Spleen (tissue), 11 donors: ENCODE results near the gene PPP4C. TPM values are rescaled to one million over a fixed set of nuclear protein-coding genes. Genes with fewer than 3 reads are reported as not detected.

ENCODE experiments used
- DNase-seq: peaks from one replicate; pipeline ENCODE4 v3.0.0-alpha.2; 2020
- H3K27ac ChIP-seq, 8 donors: fragments of 200-600 bp; sonication (generic) in 7 of 8; 1 replicate in 4 of 8; 2 replicates in 4 of 8; pipeline versions ENCODE4 v1.5.0 to v1.8.0; 2016 to 2021; ENCODE audit warnings: inconsistent platforms in 4 of 8, mild to moderate bottlenecking in 4 of 8, moderate library complexity in 1 of 8
- H3K27me3 ChIP-seq, 7 donors: fragments of 200-600 bp; sonication (generic) in 6 of 7; replicated peaks in 1 of 7; 1 replicate in 4 of 7; 2 replicates in 3 of 7; pipeline versions ENCODE4 v1.5.0 to v1.8.0; 2016 to 2021; ENCODE audit warnings: inconsistent platforms in 3 of 7, mild to moderate bottlenecking in 1 of 7
- H3K36me3 ChIP-seq, 6 donors: fragments of 200-600 bp; sonication (generic) in 5 of 6; 1 replicate in 4 of 6; 2 replicates in 2 of 6; pipeline versions ENCODE4 v1.5.0 to v1.8.0; 2016 to 2021; ENCODE audit warnings: inconsistent platforms in 2 of 6
- H3K4me1 ChIP-seq, 6 donors: fragments of 200-600 bp; sonication (generic) in 5 of 6; 1 replicate in 3 of 6; 2 replicates in 3 of 6; pipeline versions ENCODE4 v1.5.0 to v1.8.0; 2016 to 2021; ENCODE audit warnings: inconsistent platforms in 3 of 6
- H3K4me3 ChIP-seq, 8 donors: fragments of 200-600 bp; sonication (generic) in 7 of 8; 1 replicate in 4 of 8; 2 replicates in 4 of 8; pipeline versions ENCODE4 v1.5.0 to v1.8.0; 2016 to 2021; ENCODE audit warnings: inconsistent platforms in 4 of 8, mild to moderate bottlenecking in 4 of 8, moderate library complexity in 2 of 8
- H3K9me3 ChIP-seq, 8 donors: fragments of 200-600 bp; sonication (generic) in 7 of 8; 1 replicate in 4 of 8; 2 replicates in 4 of 8; pipeline versions ENCODE4 v1.5.0 to v1.8.0; 2016 to 2021; ENCODE audit warnings: inconsistent platforms in 4 of 8
- CTCF ChIP-seq, 11 experiments: fragments of 200-600 bp in 7 of 11; fragments of 450-650 bp in 4 of 11; sonication (generic) in 4 of 11; IDR thresholded peaks in 8 of 11; conservative IDR thresholded peaks in 3 of 11; 1 replicate in 7 of 11; 2 replicates in 4 of 11; pipeline versions ENCODE4 v1.4.0 to v1.8.0; 2016 to 2021; ENCODE audit warnings: antibody characterized with exemption in 11 of 11, inconsistent platforms in 4 of 11, mild to moderate bottlenecking in 1 of 11
- POLR2A ChIP-seq, 3 donors: fragments of 450-650 bp; IDR thresholded peaks; one replicate each; pipeline ENCODE4 v1.5.1; 2017; ENCODE audit warnings: antibody characterized with exemption in 3 of 3, mild to moderate bottlenecking in 1 of 3
- POLR2AphosphoS5 ChIP-seq, 3 donors: sonication (generic); formaldehyde crosslinking; IDR thresholded peaks; one replicate each; pipeline ENCODE4 v1.5.1; 2017; ENCODE audit warnings: antibody characterized with exemption in 3 of 3
- WGBS, 5 donors: extraction: QIAGEN DNeasy Blood & Tissue Kit in 3 of 5; methylation state at CpG; one replicate each; pipeline versions ENCODE4 v1.1.5 to v1.1.7; 2013 to 2018; 5-methylcytosine and 5-hydroxymethylcytosine counted together
- intact Hi-C: fragments of 100-400 bp; cut with DNase I; formaldehyde crosslinking; loops from one replicate; pipeline ENCODE4 v1.15.0; 2023; ENCODE audit warnings: low total_unique reads
- polyA plus RNA-seq, 3 donors: library from polyadenylated mRNA; stranded (reverse); fragments of 200-250 nt; gene quantifications; one replicate each; pipeline ENCODE4 v1.2.1, GENCODE V29; 2013
- total RNA-seq, 7 donors: library from RNA; depleted of rRNA in 3 of 7; stranded (reverse); fragments of >200 nt in 3 of 7; fragmentation: NEBNext Ultra II Directional in 4 of 7; extraction: Animal tissue kit (Norgen Biotek cat#: 25700) in 4 of 7; gene quantifications; one replicate each; pipeline versions ENCODE4 v1.1.0 to v1.2.1, GENCODE V29; 2016 to 2021
- donor health status: healthy with polysubstance abuse.
- donor health status: DM: no; HTN: no; CAD: no; lungs with moderate emphysema.
- donor health status: DM: no; HTN: no; CAD: no.
- donor health status: Bipolar disorder and iron deficiency.
- donor health status: healthy.
- donor health status: DM: no; HTN: no; CAD: no.
- donor health status: DM: yes; HTN: yes; CAD: no.

Gene PPP4C
- total and polyA plus RNA-seq, 10 donors: 43.9 to 128 (median 76.1) TPM

- Histone ChIP-seq H3K36me3 (no peaks in the 10 kb centered on the region), H3K27me3 (no peaks in the 10 kb centered on the region), H3K27ac (no peak overlapping the region), H3K4me1 (peaks cover 0 to 15% (median 5%) of the 10 kb centered on the region in 6 donors), H3K4me3 (no peak overlapping the region), H3K9me3 (no peaks in the 10 kb centered on the region)
- TF ChIP-seq POLR2A (IDR thresholded peaks at IDR 0.05): no peak
- no peak for TF ChIP-seq CTCF (IDR thresholded peaks at IDR 0.05 in 8 of 11, conservative IDR thresholded peaks at IDR 0.05 in 3 of 11)
- WGBS, 5 donors: 59 to 90% (median 84%) methylated on average over 4 of the region's 4 CpGs
- DNase-seq: no peak
- intact Hi-C loops: no loop called here
Observed at GRCh38 chr16:30131869-30132475, 56.2 kb downstream of the PPP4C start.

GRCh38 chr16:30132591-30132990, 56.8 kb downstream of the PPP4C start:
- WGBS, 5 donors: 55 to 79% (median 60%) methylated on average over 3 of the region's 3 CpGs
- no peaks in the 10 kb centered on the region for H3K27me3 ChIP-seq
- TF ChIP-seq POLR2A (IDR thresholded peaks at IDR 0.05): no peak
- TF ChIP-seq POLR2AphosphoS5 (IDR thresholded peaks at IDR 0.05): no peak
- TF ChIP-seq CTCF (IDR thresholded peaks at IDR 0.05 in 8 of 11, conservative IDR thresholded peaks at IDR 0.05 in 3 of 11): no peak
- H3K27ac ChIP-seq: no peak overlapping the region
- intact Hi-C loops: no loop called here
- peaks cover 0 to 21% (median 7%) of the 10 kb centered on the region in 6 donors for H3K4me1 ChIP-seq
- DNase-seq: no peak
- no peaks in the 10 kb centered on the region for H3K9me3 ChIP-seq
- H3K36me3 ChIP-seq: no peaks in the 10 kb centered on the region
- H3K4me3 ChIP-seq: no peak overlapping the region

Other genes starting within 250 kb of the PPP4C start
- 10 to 100 TPM; 50.2 to 81.2 (median 68.9) TPM for gene CDIPT, start 212.8 kb upstream of the PPP4C start, total RNA-seq
- gene CDIPT, start 212.8 kb upstream of the PPP4C start, polyA plus RNA-seq: 10 to 100 TPM; 43.7 to 67.1 (median 53.1) TPM
- 1 to 10 TPM; 1.9 to 4.1 (median 2.7) TPM for gene SEZ6L2, start 176.4 kb upstream of the PPP4C start, total RNA-seq
- gene SEZ6L2, start 176.4 kb upstream of the PPP4C start, polyA plus RNA-seq: 1 to 10 TPM in 1 of 3 donors, under 1 TPM in 2; 0.35 to 1.4 (median 0.54) TPM
- gene ASPHD1, start 175.5 kb upstream of the PPP4C start, total RNA-seq: under 1 TPM in 3 of 7 donors, not detected in 4; 0.51 to 0.87 (median 0.66) TPM
- gene ASPHD1, start 175.5 kb upstream of the PPP4C start, polyA plus RNA-seq: 1 to 10 TPM in 1 of 3 donors, under 1 TPM in 2; 0.28 to 1.6 (median 0.99) TPM
- 10 to 100 TPM; 20.7 to 59.3 (median 34.7) TPM for gene KCTD13, start 149.8 kb upstream of the PPP4C start, total RNA-seq
- gene KCTD13, start 149.8 kb upstream of the PPP4C start, polyA plus RNA-seq: 10 to 100 TPM; 11.2 to 18.9 (median 15.3) TPM
- gene TMEM219, start 113.9 kb upstream of the PPP4C start, total RNA-seq: 100 to 1,000 TPM in 5 of 7 donors, 10 to 100 TPM in 2; 89.3 to 135 (median 107) TPM
- gene TMEM219, start 113.9 kb upstream of the PPP4C start, polyA plus RNA-seq: 100 to 1,000 TPM; 144 to 191 (median 155) TPM
- gene TAOK2, start 102.1 kb upstream of the PPP4C start, total RNA-seq: 10 to 100 TPM; 60.0 to 96.5 (median 78.6) TPM
- 10 to 100 TPM; 13.2 to 52.0 (median 18.5) TPM for gene TAOK2, start 102.1 kb upstream of the PPP4C start, polyA plus RNA-seq
- 10 to 100 TPM in 6 of 7 donors, 1 to 10 TPM in 1; 10.0 to 17.7 (median 13.4) TPM for gene HIRIP3, start 80.4 kb upstream of the PPP4C start, total RNA-seq
- 10 to 100 TPM; 12.5 to 16.1 (median 15.5) TPM for gene HIRIP3, start 80.4 kb upstream of the PPP4C start, polyA plus RNA-seq
- gene INO80E, start 79.8 kb upstream of the PPP4C start, total RNA-seq: 10 to 100 TPM; 62.6 to 89.5 (median 72.6) TPM
- 10 to 100 TPM; 47.9 to 93.3 (median 57.1) TPM for gene INO80E, start 79.8 kb upstream of the PPP4C start, polyA plus RNA-seq
- gene DOC2A, start 65.0 kb upstream of the PPP4C start, total RNA-seq: 1 to 10 TPM in 6 of 7 donors, under 1 TPM in 1; 0.74 to 4.2 (median 2.5) TPM
- gene DOC2A, start 65.0 kb upstream of the PPP4C start, polyA plus RNA-seq: 1 to 10 TPM; 2.0 to 4.8 (median 2.3) TPM
- not detected for gene C16orf92, start 52.8 kb upstream of the PPP4C start, total RNA-seq
- not detected for gene C16orf92, start 52.8 kb upstream of the PPP4C start, polyA plus RNA-seq
- not detected for gene TLCD3B, start 44.7 kb upstream of the PPP4C start, total RNA-seq
- gene TLCD3B, start 44.7 kb upstream of the PPP4C start, polyA plus RNA-seq: under 1 TPM in 2 of 3 donors, not detected in 1; 0.09 to 0.10 TPM
- gene ALDOA, start 10.2 kb upstream of the PPP4C start, total RNA-seq: 100 to 1,000 TPM; 579 to 880 (median 622) TPM
- gene ALDOA, start 10.2 kb upstream of the PPP4C start, polyA plus RNA-seq: 100 to 1,000 TPM; 424 to 551 (median 496) TPM
- 1 to 10 TPM in 5 of 7 donors, under 1 TPM in 1, not detected in 1; 0.66 to 3.4 (median 2.2) TPM for gene TBX6, start 15.9 kb downstream of the PPP4C start, total RNA-seq
- gene TBX6, start 15.9 kb downstream of the PPP4C start, polyA plus RNA-seq: 1 to 10 TPM; 1.4 to 2.2 (median 1.6) TPM
- gene YPEL3, start 20.2 kb downstream of the PPP4C start, total RNA-seq: 100 to 1,000 TPM; 108 to 208 (median 127) TPM
- 100 to 1,000 TPM; 152 to 234 (median 223) TPM for gene YPEL3, start 20.2 kb downstream of the PPP4C start, polyA plus RNA-seq
- 10 to 100 TPM in 4 of 7 donors, 1 to 10 TPM in 3; 4.3 to 15.2 (median 10.2) TPM for gene GDPD3, start 37.5 kb downstream of the PPP4C start, total RNA-seq
- 10 to 100 TPM in 2 of 3 donors, 1 to 10 TPM in 1; 5.1 to 18.0 (median 14.5) TPM for gene GDPD3, start 37.5 kb downstream of the PPP4C start, polyA plus RNA-seq
- 100 to 1,000 TPM in 1 of 7 donors, 10 to 100 TPM in 6; 42.3 to 117 (median 93.0) TPM for gene MAPK3, start 47.2 kb downstream of the PPP4C start, total RNA-seq
- 10 to 100 TPM; 28.3 to 61.4 (median 32.8) TPM for gene MAPK3, start 47.2 kb downstream of the PPP4C start, polyA plus RNA-seq
- 100 to 1,000 TPM; 346 to 602 (median 413) TPM for gene CORO1A, start 107.6 kb downstream of the PPP4C start, total RNA-seq
- 100 to 1,000 TPM; 667 to 757 (median 675) TPM for gene CORO1A, start 107.6 kb downstream of the PPP4C start, polyA plus RNA-seq
- 100 to 1,000 TPM in 4 of 7 donors, 10 to 100 TPM in 3; 51.0 to 391 (median 105) TPM for gene BOLA2B, start 117.7 kb downstream of the PPP4C start, total RNA-seq
- 100 to 1,000 TPM; 262 to 413 (median 307) TPM for gene BOLA2B, start 117.7 kb downstream of the PPP4C start, polyA plus RNA-seq
- 10 to 100 TPM; 49.0 to 91.4 (median 67.6) TPM for gene SLX1A, start 117.9 kb downstream of the PPP4C start, total RNA-seq
- gene SLX1A, start 117.9 kb downstream of the PPP4C start, polyA plus RNA-seq: 10 to 100 TPM; 73.6 to 77.2 (median 75.1) TPM
- gene SULT1A3, start 123.3 kb downstream of the PPP4C start, total RNA-seq: 10 to 100 TPM; 15.1 to 33.8 (median 20.4) TPM
- 100 to 1,000 TPM in 1 of 3 donors, 10 to 100 TPM in 2; 45.7 to 120 (median 74.1) TPM for gene SULT1A3, start 123.3 kb downstream of the PPP4C start, polyA plus RNA-seq
- 10 to 100 TPM in 3 of 7 donors, 1 to 10 TPM in 4; 2.7 to 41.9 (median 6.8) TPM for gene NPIPB13, start 172.5 kb downstream of the PPP4C start, total RNA-seq
- gene NPIPB13, start 172.5 kb downstream of the PPP4C start, polyA plus RNA-seq: 1 to 10 TPM; 3.9 to 7.8 (median 4.9) TPM